Measurements from ENCODE around the gene SOS2. TPM values are rescaled to one million over a fixed set of nuclear protein-coding genes. Genes with fewer than 3 reads are reported as not detected.

SOS2 gene
- total RNA-seq, 1 donor, result 22.3 TPM

DNA sequence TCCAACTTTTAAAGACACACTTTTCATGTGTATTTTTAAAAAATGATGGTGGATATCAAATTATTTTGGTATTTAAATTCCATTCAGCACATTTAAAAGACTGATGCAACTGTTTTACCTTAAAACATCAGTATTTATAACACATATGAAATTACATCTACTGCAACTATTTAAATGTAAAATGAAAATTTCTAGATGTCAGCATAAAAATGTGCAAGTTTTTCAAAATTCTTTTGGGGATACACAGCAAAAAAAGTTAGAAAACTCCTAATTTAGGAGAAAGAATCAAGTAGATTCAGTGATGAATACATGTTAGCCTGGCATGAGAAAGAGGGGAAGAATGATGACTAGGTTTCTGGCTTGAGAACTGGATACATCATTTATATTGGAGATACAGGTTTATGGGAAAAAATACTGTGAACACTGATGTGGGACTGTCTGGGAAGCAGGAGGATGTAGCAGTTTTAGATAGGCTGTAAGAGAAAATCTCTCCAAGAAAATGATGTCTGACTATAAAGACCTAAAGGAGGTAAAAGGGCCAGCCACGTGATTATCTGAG, 9.2 kb downstream of the SOS2 start:
- no peak overlapping the region for H3K4me3 ChIP-seq (ENCODE audit: low read depth, low read length)
- no peak for TF ChIP-seq CTCF (IDR thresholded peaks at IDR 0.05; ENCODE audit: insufficient read depth, low read length)
- peak; percentile 20 for DNase-seq (ENCODE audit: low read depth)

GRCh38 chr14:50218501-50218900, 12.9 kb downstream of the SOS2 start:
- no peak for DNase-seq (ENCODE audit: low read depth)
- TF ChIP-seq CTCF (IDR thresholded peaks at IDR 0.05; ENCODE audit: insufficient read depth, low read length), result no peak
- no peak overlapping the region for H3K4me3 ChIP-seq (ENCODE audit: low read depth, low read length)

DNA sequence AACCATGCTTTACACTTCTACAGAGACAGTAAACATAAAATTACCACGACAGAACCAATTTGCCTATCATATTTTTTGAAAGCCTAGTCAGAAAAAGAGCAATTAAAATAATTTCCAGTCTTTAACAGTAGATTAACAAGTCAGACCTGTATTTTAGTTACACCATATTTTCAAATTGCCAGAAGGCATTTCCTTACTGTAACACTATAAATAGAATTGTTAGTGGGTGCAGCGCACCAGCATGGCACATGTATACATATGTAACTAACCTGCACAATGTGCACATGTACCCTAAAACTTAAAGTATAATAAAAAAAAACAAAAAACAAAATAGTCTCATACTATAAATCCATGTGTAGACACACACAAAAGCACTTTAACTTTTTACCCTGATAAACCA, 16.0 kb downstream of the SOS2 start:
- TF ChIP-seq CTCF (IDR thresholded peaks at IDR 0.05; ENCODE audit: insufficient read depth, low read length), result no peak
- DNase-seq (ENCODE audit: low read depth), result no peak
- no peak overlapping the region for H3K4me3 ChIP-seq (ENCODE audit: low read depth, low read length)

DNA sequence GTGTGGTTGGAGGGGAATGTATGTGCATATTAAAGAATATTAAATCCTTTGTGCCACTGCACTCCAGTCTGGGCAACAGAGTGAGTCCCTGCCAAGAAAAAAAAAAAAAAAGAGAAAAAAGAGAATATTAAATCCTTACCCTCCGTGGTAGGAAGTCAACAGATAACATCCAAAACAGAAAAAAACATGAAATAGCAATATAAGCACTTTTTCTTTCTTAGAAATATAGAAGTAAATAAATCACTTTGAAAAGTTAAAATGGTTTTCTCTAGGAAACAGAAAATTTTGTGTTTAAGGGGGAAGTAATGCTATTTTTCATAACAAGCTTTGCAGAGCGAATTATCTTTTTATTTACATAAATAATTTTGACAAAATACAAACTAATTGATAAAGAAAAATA, 17.6 kb downstream of the SOS2 start:
- no peak overlapping the region for H3K4me3 ChIP-seq (ENCODE audit: low read depth, low read length)
- no peak for TF ChIP-seq CTCF (IDR thresholded peaks at IDR 0.05; ENCODE audit: insufficient read depth, low read length)
- DNase-seq (ENCODE audit: low read depth), result no peak

DNA sequence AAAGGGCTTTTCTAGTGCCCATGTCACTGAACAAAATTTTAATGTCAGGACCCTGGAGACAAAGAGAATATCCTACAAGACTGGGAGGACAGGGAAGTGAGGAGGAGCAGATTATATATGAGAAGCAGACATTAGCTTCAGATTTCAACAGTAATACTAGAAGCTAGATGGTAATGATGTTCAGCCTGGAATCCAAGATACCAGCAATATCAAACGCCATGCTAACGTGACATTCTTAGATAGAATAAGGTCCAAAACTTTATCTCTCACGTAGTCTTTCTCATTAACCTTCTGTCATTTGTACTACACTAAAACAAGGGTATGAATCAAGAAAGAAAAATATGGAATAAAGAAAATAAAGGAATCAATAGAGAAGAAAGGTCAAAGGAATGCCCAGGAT, 18.7 kb downstream of the SOS2 start:
- no peak for TF ChIP-seq CTCF (IDR thresholded peaks at IDR 0.05; ENCODE audit: insufficient read depth, low read length)
- no peak overlapping the region for H3K4me3 ChIP-seq (ENCODE audit: low read depth, low read length)
- no peak for DNase-seq (ENCODE audit: low read depth)

DNA sequence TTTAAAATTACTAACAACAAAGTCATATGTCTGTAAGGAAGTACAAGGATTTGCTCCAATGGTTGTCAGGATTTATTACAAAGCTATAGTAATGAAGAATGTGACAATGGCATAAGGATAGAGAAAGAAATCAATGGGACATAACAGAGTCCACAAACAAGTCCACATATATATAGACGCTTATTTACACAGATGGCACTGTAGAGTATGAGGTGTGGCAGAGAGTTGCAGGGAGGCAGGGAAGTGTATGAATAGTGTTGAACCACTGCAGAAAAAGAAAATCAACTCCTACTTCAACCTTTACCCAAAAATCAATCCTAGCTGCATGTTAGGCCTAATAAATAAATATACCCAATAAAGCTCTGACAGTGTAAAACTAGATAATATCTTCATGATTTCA, 21.3 kb downstream of the SOS2 start:
- DNase-seq (ENCODE audit: low read depth), result no peak
- H3K4me3 ChIP-seq (ENCODE audit: low read depth, low read length), result no peak overlapping the region
- TF ChIP-seq CTCF (IDR thresholded peaks at IDR 0.05; ENCODE audit: insufficient read depth, low read length), result no peak

DNA sequence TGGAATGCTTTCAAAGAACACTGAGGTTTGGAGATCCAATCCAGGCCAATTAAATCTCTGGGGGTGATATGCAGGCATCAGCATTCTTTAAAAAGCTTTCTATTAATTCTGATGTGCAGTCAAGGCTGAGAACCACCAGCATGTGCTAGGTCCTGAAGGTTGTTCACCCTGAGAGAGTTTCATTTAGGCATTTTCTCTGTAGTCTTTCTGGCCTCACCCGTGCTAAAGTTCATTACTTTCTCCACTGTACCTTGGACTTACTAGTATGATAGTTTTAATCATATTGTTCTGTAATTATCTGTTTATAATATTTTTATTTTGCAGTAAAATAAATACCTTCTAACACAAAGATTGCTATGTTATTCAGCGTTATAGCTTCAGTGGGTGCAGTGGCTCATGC, 32.9 kb downstream of the SOS2 start:
- H3K4me3 ChIP-seq (ENCODE audit: low read depth, low read length), result no peak overlapping the region
- TF ChIP-seq CTCF (IDR thresholded peaks at IDR 0.05; ENCODE audit: insufficient read depth, low read length), result no peak
- DNase-seq (ENCODE audit: low read depth), result no peak

All from fibroblast of the aortic adventitia (primary cell).